ENCODE results near the gene PRKAG2.

DNA sequence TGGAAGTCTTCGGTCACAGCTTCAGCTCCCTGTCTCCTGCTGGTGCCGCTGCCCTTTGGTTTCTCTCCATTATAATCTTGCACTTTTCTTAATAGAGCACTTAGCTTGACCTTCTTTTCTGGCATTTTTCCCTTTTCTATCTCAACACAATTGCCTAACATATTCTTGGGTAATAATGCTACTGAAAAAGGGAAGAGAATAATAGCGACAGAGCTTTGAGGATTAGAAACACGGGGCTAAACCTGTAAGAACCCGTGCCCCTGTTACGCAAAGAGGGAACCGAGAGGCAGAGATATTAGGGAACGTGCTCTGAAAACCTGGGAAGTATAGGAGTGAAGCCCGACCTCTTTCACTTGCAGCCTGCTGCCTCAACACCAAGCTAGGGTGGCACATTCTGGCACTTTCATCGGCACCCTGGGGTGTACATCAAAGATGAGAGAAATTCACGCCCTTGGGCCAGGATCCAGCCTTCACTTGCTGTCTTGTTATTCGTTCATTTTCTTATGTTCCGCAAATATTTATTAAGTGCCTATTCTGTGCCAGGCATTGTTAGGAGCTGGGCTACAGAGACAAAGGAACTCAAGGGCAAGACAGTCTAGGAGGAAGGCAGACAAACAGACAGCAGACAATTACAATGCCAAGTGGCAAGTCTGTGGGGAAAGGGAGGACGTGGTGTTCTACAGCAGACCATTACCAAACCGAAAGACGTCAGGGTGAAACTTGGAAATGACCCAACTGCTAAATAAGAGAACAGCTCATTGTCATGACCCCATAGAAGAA, 46.4 kb upstream of the PRKAG2 start:
- no peak for TF ChIP-seq POLR2AphosphoS5 (IDR thresholded peaks at IDR 0.05; ENCODE audit: low read depth, low read length)
- no peak for TF ChIP-seq POLR2A (IDR thresholded peaks at IDR 0.05; ENCODE audit: low read depth, low read length)

All from GM12891 (cell line).